ENCODE data around the gene EPB41. TPM values are rescaled to one million over a fixed set of nuclear protein-coding genes. Genes with fewer than 3 reads are reported as not detected.

The EPB41 gene
- total and polyA plus RNA-seq, 9 of the 15 experiments (the other 6 are each of a cell fraction or from before 2014, with no cell fraction given): 3.7 to 213 (median 141) TPM

DNA sequence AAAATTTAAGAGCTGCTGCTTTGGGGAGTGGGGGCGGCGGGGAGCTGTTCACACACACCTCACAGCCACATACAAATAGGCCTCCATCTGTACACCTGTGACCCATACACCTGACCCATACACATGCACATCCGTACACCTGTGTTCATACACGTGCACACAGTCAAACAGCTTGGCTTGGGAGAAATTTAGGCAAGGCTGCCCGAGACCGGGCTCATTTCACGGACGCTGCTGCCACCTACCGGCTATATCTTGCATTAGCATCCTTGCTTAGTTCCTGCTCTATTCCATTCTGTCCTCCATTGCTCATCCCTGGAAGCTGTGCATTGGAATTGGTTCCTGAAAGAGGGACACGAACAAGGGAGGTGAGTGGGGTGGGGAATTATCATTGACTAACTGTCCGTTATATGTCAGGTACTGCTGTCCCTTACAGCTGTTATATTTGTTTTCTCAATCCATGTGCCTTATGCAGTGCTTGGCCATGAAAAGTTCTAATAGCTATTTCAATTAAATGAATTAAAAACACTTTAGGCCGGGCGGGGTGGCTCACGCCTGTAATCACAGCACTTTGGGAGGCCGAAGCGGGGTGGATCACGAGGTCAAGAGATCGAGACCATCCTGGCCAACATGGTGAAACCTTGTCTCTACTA is 37.1 kb upstream of the EPB41 start (continued):
- TF ChIP-seq, protein P1, sequence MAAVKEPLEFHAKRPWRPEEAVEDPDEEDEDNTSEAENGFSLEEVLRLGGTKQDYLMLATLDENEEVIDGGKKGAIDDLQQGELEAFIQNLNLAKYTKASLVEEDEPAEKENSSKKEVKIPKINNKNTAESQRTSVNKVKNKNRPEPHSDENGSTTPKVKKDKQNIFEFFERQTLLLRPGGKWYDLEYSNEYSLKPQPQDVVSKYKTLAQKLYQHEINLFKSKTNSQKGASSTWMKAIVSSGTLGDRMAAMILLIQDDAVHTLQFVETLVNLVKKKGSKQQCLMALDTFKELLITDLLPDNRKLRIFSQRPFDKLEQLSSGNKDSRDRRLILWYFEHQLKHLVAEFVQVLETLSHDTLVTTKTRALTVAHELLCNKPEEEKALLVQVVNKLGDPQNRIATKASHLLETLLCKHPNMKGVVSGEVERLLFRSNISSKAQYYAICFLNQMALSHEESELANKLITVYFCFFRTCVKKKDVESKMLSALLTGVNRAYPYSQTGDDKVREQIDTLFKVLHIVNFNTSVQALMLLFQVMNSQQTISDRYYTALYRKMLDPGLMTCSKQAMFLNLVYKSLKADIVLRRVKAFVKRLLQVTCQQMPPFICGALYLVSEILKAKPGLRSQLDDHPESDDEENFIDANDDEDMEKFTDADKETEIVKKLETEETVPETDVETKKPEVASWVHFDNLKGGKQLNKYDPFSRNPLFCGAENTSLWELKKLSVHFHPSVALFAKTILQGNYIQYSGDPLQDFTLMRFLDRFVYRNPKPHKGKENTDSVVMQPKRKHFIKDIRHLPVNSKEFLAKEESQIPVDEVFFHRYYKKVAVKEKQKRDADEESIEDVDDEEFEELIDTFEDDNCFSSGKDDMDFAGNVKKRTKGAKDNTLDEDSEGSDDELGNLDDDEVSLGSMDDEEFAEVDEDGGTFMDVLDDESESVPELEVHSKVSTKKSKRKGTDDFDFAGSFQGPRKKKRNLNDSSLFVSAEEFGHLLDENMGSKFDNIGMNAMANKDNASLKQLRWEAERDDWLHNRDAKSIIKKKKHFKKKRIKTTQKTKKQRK (IDR thresholded peaks at IDR 0.05; ENCODE audit: borderline replicate concordance, low read depth, low read length): no peak
- TF ChIP-seq RCOR1 (IDR thresholded peaks at IDR 0.05; ENCODE audit: borderline replicate concordance in 1 of 2, low read depth in 2 of 2, low read length in 2 of 2) (peak in 1 of 2 experiments; percentile 60; a peak in 1 of 4 replicates), ZNF263 (CRISPR knock-in tag; IDR thresholded peaks at IDR 0.05; ENCODE audit: borderline replicate concordance) (no peak; the same call in 1 of the 2 replicates), HDGF (IDR thresholded peaks at IDR 0.05) (peak; percentile 37; the same call in 1 of the 2 replicates), ZNF431 (CRISPR knock-in tag; IDR thresholded peaks at IDR 0.05) (no peak), ATF7 (IDR thresholded peaks at IDR 0.05) (peak; percentile 56), MAFK (IDR thresholded peaks at IDR 0.05; ENCODE audit: low read length) (no peak), JUND (IDR thresholded peaks at IDR 0.05; ENCODE audit: borderline replicate concordance, low read depth, low read length) (peak; percentile 27; the same call in 1 of the 2 replicates), JUND (tag; IDR thresholded peaks at IDR 0.05; ENCODE audit: borderline replicate concordance, low read depth, low read length) (peak; percentile 52; the same call in 2 of the 3 replicates), FOXJ2 (tag; IDR thresholded peaks at IDR 0.05) (no peak), ZNF764 (CRISPR knock-in tag; IDR thresholded peaks at IDR 0.05; ENCODE audit: low read depth) (no peak), STAT5B (CRISPR knock-in tag; IDR thresholded peaks at IDR 0.05) (no peak), HDAC8 (tag; IDR thresholded peaks at IDR 0.05) (no peak), CBFA2T2 (conservative IDR thresholded peaks at IDR 0.05) (no peak), NR4A1 (CRISPR knock-in tag; IDR thresholded peaks at IDR 0.05) (0 out of 2 replicates have a peak, but pooled peaks have one; percentile 49), NR4A1 (tag; IDR thresholded peaks at IDR 0.05) (no peak)
- TF ChIP-seq, protein P2, sequence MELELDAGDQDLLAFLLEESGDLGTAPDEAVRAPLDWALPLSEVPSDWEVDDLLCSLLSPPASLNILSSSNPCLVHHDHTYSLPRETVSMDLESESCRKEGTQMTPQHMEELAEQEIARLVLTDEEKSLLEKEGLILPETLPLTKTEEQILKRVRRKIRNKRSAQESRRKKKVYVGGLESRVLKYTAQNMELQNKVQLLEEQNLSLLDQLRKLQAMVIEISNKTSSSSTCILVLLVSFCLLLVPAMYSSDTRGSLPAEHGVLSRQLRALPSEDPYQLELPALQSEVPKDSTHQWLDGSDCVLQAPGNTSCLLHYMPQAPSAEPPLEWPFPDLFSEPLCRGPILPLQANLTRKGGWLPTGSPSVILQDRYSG (tag; conservative IDR thresholded peaks at IDR 0.05; ENCODE audit: low read depth): no peak
- TF ChIP-seq, protein P3, sequence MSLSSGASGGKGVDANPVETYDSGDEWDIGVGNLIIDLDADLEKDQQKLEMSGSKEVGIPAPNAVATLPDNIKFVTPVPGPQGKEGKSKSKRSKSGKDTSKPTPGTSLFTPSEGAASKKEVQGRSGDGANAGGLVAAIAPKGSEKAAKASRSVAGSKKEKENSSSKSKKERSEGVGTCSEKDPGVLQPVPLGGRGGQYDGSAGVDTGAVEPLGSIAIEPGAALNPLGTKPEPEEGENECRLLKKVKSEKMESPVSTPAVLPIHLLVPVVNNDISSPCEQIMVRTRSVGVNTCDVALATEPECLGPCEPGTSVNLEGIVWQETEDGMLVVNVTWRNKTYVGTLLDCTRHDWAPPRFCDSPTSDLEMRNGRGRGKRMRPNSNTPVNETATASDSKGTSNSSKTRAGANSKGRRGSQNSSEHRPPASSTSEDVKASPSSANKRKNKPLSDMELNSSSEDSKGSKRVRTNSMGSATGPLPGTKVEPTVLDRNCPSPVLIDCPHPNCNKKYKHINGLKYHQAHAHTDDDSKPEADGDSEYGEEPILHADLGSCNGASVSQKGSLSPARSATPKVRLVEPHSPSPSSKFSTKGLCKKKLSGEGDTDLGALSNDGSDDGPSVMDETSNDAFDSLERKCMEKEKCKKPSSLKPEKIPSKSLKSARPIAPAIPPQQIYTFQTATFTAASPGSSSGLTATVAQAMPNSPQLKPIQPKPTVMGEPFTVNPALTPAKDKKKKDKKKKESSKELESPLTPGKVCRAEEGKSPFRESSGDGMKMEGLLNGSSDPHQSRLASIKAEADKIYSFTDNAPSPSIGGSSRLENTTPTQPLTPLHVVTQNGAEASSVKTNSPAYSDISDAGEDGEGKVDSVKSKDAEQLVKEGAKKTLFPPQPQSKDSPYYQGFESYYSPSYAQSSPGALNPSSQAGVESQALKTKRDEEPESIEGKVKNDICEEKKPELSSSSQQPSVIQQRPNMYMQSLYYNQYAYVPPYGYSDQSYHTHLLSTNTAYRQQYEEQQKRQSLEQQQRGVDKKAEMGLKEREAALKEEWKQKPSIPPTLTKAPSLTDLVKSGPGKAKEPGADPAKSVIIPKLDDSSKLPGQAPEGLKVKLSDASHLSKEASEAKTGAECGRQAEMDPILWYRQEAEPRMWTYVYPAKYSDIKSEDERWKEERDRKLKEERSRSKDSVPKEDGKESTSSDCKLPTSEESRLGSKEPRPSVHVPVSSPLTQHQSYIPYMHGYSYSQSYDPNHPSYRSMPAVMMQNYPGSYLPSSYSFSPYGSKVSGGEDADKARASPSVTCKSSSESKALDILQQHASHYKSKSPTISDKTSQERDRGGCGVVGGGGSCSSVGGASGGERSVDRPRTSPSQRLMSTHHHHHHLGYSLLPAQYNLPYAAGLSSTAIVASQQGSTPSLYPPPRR (CRISPR knock-in tag; IDR thresholded peaks at IDR 0.05; ENCODE audit: borderline replicate concordance): no peak
